Peyer's patch (tissue), 4 donors: ENCODE data around the gene NGFR. TPM values are rescaled to one million over a fixed set of nuclear protein-coding genes. Genes with fewer than 3 reads are reported as not detected.
A peak's percentile ranks its signal among the peaks of the same experiment; 100 is the strongest.

ENCODE experiments used
- DNase-seq, 3 donors: peaks; one replicate each; pipeline ENCODE4 v3.0.0-alpha.2; 2017 to 2019
- H3K27ac ChIP-seq, 4 donors: fragments of 200-600 bp; sonication (generic); one replicate each; pipeline ENCODE4 v1.5.1; 2016 to 2019
- H3K27me3 ChIP-seq, 2 donors: fragments of 200-600 bp; sonication (generic); one replicate each; pipeline ENCODE4 v1.5.1; 2019
- H3K36me3 ChIP-seq, 3 donors: fragments of 200-600 bp; sonication (generic); one replicate each; pipeline ENCODE4 v1.5.1; 2016 to 2019
- H3K4me1 ChIP-seq, 4 donors: fragments of 200-600 bp; sonication (generic); one replicate each; pipeline ENCODE4 v1.5.1; 2016 to 2019
- H3K4me3 ChIP-seq, 4 donors: fragments of 200-600 bp; sonication (generic); 1 replicate in 3 of 4; 2 replicates in 1 of 4; pipeline ENCODE4 v1.5.1; 2016 to 2019; ENCODE audit warnings: mild to moderate bottlenecking in 1 of 4
- H3K9me3 ChIP-seq, 4 donors: fragments of 200-600 bp; sonication (generic); one replicate each; pipeline ENCODE4 v1.5.1; 2016 to 2019; ENCODE audit warnings: mild to moderate bottlenecking in 1 of 4
- POLR2A ChIP-seq, 2 donors: fragments of 450-650 bp; IDR thresholded peaks; one replicate each; pipeline ENCODE4 v1.5.1; 2017; ENCODE audit warnings: antibody characterized with exemption in 2 of 2, mild to moderate bottlenecking in 2 of 2, moderate library complexity in 2 of 2
- total RNA-seq, 4 donors: library from RNA; depleted of rRNA; stranded (reverse); fragments of >200 nt; gene quantifications; one replicate each; pipeline ENCODE4 v1.1.0, GENCODE V29; 2016
- TF ChIP-seq, protein P1 (sequence below), 6 experiments: fragments of 450-650 bp in 4 of 6; fragments of 200-600 bp in 2 of 6; sonication (generic) in 1 of 6; IDR thresholded peaks; one replicate each; pipeline ENCODE4 v1.5.1; 2017 to 2019; ENCODE audit warnings: antibody characterized with exemption in 6 of 6, mild to moderate bottlenecking in 3 of 6, moderate library complexity in 1 of 6

NGFR gene
- total RNA-seq, 4 donors from 2014 or later, result 0.70 to 1.9 (median 1.5) TPM; not detected in 1

DNA sequence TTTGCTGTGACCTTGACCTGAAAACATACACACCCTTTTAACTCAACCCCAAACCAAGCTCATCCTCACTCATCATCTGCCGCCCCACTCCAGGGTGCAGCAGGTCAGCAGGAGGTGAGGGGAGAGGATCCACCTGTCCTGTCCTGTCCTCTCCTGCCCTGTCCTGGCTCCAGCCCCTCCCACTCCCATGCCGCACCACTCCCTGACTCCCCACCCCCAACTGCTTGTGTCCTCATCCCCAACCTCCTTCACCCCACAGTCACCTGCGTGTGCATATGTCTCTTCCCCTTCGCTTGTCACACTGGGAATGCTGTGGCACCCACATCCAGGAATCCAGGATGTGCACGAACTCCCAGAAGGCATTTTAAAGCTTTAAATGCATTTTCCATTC, 15.6 kb downstream of the NGFR start:
- H3K4me3 ChIP-seq, result no peak overlapping the region
- TF ChIP-seq, protein P1, sequence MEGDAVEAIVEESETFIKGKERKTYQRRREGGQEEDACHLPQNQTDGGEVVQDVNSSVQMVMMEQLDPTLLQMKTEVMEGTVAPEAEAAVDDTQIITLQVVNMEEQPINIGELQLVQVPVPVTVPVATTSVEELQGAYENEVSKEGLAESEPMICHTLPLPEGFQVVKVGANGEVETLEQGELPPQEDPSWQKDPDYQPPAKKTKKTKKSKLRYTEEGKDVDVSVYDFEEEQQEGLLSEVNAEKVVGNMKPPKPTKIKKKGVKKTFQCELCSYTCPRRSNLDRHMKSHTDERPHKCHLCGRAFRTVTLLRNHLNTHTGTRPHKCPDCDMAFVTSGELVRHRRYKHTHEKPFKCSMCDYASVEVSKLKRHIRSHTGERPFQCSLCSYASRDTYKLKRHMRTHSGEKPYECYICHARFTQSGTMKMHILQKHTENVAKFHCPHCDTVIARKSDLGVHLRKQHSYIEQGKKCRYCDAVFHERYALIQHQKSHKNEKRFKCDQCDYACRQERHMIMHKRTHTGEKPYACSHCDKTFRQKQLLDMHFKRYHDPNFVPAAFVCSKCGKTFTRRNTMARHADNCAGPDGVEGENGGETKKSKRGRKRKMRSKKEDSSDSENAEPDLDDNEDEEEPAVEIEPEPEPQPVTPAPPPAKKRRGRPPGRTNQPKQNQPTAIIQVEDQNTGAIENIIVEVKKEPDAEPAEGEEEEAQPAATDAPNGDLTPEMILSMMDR (IDR thresholded peaks at IDR 0.05), result no peak
- TF ChIP-seq POLR2A (IDR thresholded peaks at IDR 0.05), result no peak
- no peaks in the 10 kb centered on the region for H3K36me3 ChIP-seq
- DNase-seq, result no peak
- H3K4me1 ChIP-seq, result peaks cover 0 to 14% (median 3%) of the 10 kb centered on the region in 4 donors
- no peak overlapping the region for H3K27ac ChIP-seq
- no peaks in the 10 kb centered on the region for H3K9me3 ChIP-seq
- no peaks in the 10 kb centered on the region for H3K27me3 ChIP-seq

DNA sequence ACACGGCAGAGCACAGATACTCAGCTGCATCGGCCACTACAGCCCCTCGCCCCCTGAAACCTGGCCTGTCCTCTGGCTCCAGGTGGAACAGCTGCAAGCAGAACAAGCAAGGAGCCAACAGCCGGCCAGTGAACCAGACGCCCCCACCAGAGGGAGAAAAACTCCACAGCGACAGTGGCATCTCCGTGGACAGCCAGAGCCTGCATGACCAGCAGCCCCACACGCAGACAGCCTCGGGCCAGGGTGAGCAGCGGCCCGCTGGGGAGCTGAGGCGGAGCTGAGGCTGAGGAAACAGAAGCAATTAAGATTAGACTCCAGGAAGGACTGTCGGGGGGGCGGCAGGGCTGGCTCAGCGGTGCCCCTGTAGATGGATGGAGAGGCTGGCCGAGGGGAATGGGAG, 16.7 kb downstream of the NGFR start:
- Histone ChIP-seq H3K9me3 (no peaks in the 10 kb centered on the region), H3K36me3 (no peaks in the 10 kb centered on the region), H3K27me3 (no peaks in the 10 kb centered on the region), H3K4me1 (peaks cover 0 to 23% (median 5%) of the 10 kb centered on the region in 4 donors), H3K27ac (no peak overlapping the region), H3K4me3 (no peak overlapping the region)
- TF ChIP-seq POLR2A (IDR thresholded peaks at IDR 0.05), result no peak
- DNase-seq, result no peak

DNA sequence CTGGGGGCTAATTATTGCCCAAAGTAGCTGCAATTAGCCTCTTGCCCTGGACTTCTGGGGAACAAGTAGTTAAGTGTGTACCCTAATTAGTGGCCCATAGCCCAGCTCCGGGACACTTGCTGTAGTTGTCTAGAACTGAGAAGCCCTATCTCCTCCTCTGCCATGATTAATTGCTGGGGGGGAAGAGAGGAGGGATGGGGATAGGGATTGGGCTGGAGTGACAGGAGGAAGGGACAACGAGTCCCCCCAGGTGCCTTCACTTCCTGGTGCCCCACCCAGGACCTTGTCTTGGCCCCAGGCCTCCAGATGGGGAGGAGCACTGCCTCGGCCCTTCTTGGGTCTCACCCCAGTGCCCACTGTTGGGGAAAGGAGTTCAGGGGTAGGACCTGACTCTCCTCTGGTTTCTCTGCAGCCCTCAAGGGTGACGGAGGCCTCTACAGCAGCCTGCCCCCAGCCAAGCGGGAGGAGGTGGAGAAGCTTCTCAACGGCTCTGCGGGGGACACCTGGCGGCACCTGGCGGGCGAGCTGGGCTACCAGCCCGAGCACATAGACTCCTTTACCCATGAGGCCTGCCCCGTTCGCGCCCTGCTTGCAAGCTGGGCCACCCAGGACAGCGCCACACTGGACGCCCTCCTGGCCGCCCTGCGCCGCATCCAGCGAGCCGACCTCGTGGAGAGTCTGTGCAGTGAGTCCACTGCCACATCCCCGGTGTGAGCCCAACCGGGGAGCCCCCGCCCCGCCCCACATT, 17.4 kb downstream of the NGFR start:
- TF ChIP-seq POLR2A (IDR thresholded peaks at IDR 0.05), result no peak
- TF ChIP-seq, protein P1 (IDR thresholded peaks at IDR 0.05), result no peak
- Histone ChIP-seq H3K27me3 (no peaks in the 10 kb centered on the region), H3K36me3 (no peaks in the 10 kb centered on the region), H3K9me3 (no peaks in the 10 kb centered on the region), H3K4me3 (no peak overlapping the region), H3K27ac (no peak overlapping the region), H3K4me1 (peaks cover 0 to 23% (median 5%) of the 10 kb centered on the region in 4 donors)
- DNase-seq, result no peak

DNA sequence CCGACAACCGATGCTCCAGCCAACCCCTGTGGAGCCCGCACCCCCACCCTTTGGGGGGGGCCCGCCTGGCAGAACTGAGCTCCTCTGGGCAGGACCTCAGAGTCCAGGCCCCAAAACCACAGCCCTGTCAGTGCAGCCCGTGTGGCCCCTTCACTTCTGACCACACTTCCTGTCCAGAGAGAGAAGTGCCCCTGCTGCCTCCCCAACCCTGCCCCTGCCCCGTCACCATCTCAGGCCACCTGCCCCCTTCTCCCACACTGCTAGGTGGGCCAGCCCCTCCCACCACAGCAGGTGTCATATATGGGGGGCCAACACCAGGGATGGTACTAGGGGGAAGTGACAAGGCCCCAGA, 17.9 kb downstream of the NGFR start:
- Histone ChIP-seq H3K4me3 (no peak overlapping the region), H3K27me3 (no peaks in the 10 kb centered on the region), H3K9me3 (no peaks in the 10 kb centered on the region), H3K36me3 (no peaks in the 10 kb centered on the region), H3K4me1 (peaks cover 0 to 23% (median 5%) of the 10 kb centered on the region in 4 donors), H3K27ac (no peak overlapping the region)
- DNase-seq, result no peak
- TF ChIP-seq POLR2A (IDR thresholded peaks at IDR 0.05), result no peak

DNA sequence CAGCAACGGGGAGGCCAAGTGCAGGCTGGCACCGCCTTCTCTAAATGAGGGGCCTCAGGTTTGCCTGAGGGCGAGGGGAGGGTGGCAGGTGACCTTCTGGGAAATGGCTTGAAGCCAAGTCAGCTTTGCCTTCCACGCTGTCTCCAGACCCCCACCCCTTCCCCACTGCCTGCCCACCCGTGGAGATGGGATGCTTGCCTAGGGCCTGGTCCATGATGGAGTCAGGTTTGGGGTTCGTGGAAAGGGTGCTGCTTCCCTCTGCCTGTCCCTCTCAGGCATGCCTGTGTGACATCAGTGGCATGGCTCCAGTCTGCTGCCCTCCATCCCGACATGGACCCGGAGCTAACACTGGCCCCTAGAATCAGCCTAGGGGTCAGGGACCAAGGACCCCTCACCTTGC, 18.5 kb downstream of the NGFR start:
- no peaks in the 10 kb centered on the region for H3K9me3 ChIP-seq
- peaks cover 0 to 23% (median 5%) of the 10 kb centered on the region in 4 donors for H3K4me1 ChIP-seq
- no peak for DNase-seq
- no peak overlapping the region for H3K4me3 ChIP-seq
- no peaks in the 10 kb centered on the region for H3K36me3 ChIP-seq
- H3K27ac ChIP-seq, result no peak overlapping the region
- no peaks in the 10 kb centered on the region for H3K27me3 ChIP-seq
- TF ChIP-seq, protein P1 (IDR thresholded peaks at IDR 0.05), result no peak
- no peak for TF ChIP-seq POLR2A (IDR thresholded peaks at IDR 0.05)

DNA sequence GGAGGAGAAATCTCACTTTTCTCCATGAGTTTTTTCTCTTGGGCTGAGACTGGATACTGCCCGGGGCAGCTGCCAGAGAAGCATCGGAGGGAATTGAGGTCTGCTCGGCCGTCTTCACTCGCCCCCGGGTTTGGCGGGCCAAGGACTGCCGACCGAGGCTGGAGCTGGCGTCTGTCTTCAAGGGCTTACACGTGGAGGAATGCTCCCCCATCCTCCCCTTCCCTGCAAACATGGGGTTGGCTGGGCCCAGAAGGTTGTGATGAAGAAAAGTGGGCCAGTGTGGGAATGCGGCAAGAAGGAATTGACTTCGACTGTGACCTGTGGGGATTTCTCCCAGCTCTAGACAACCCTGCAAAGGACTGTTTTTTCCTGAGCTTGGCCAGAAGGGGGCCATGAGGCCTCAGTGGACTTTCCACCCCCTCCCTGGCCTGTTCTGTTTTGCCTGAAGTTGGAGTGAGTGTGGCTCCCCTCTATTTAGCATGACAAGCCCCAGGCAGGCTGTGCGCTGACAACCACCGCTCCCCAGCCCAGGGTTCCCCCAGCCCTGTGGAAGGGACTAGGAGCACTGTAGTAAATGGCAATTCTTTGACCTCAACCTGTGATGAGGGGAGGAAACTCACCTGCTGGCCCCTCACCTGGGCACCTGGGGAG, 19.1 kb downstream of the NGFR start:
- DNase-seq, result no peak
- Histone ChIP-seq H3K4me1 (peaks cover 0 to 23% (median 5%) of the 10 kb centered on the region in 4 donors), H3K4me3 (no peak overlapping the region), H3K36me3 (no peaks in the 10 kb centered on the region), H3K27ac (peak overlapping the region in 2 of 4 donors; percentile 65 to 73), H3K9me3 (no peaks in the 10 kb centered on the region), H3K27me3 (no peaks in the 10 kb centered on the region)
- TF ChIP-seq, protein P1 (IDR thresholded peaks at IDR 0.05), result no peak
- no peak for TF ChIP-seq POLR2A (IDR thresholded peaks at IDR 0.05)
